Muscle of leg (tissue), 11 donors: ENCODE measurements around the gene NRIP1. TPM values are rescaled to one million over a fixed set of nuclear protein-coding genes. Genes with fewer than 3 reads are reported as not detected.

ENCODE experiments used
- DNase-seq: peaks from one replicate; pipeline ENCODE4 v3.0.0; 2013
- H3K27ac ChIP-seq: one replicate; pipeline ENCODE4 v1.5.1; 2013; ENCODE audit warnings: mild to moderate bottlenecking, low read length, control low read depth
- H3K27me3 ChIP-seq: one replicate; pipeline ENCODE4 v1.6.1; 2013; ENCODE audit warnings: low read length; ENCODE audit not compliant: control insufficient read depth, insufficient read depth
- H3K36me3 ChIP-seq: one replicate; pipeline ENCODE4 v1.6.1; 2013; ENCODE audit warnings: low read length; ENCODE audit not compliant: control insufficient read depth, insufficient read depth
- H3K4me1 ChIP-seq: one replicate; pipeline ENCODE4 v1.6.1; 2013; ENCODE audit warnings: low read length; ENCODE audit not compliant: control insufficient read depth, insufficient read depth
- H3K4me3 ChIP-seq: one replicate; pipeline ENCODE4 v1.5.1; 2013; ENCODE audit warnings: low read length, control low read depth
- H3K9me3 ChIP-seq: replicated peaks from 2 replicates; pipeline ENCODE4 v1.6.1; 2013; ENCODE audit warnings: low read depth, low read length; ENCODE audit not compliant: control insufficient read depth
- WGBS: methylation state at CpG from one replicate; pipeline ENCODE4 v1.1.5; 2013; ENCODE audit warnings: missing lambda C conversion rate; ENCODE audit not compliant: insufficient coverage; 5-methylcytosine and 5-hydroxymethylcytosine counted together
- polyA plus RNA-seq, 8 donors: library from polyadenylated mRNA; unstranded; fragments of 120-200 nt; gene quantifications; one replicate each; pipeline versions ENCODE4 v1.2.1 to v1.2.3, GENCODE V29; 2013; ENCODE audit warnings: inconsistent platforms in 1 of 8, low replicate concordance in 1 of 8; ENCODE audit not compliant: insufficient read length in 8 of 8, insufficient read depth in 1 of 8
- total RNA-seq: library from RNA; stranded (reverse); fragments of 120-200 nt; gene quantifications from one replicate; pipeline ENCODE4 v1.2.4, GENCODE V29; 2013

NRIP1 gene
- total and polyA plus RNA-seq, 9 donors, result 28.6 to 75.4 (median 39.2) TPM

DNA sequence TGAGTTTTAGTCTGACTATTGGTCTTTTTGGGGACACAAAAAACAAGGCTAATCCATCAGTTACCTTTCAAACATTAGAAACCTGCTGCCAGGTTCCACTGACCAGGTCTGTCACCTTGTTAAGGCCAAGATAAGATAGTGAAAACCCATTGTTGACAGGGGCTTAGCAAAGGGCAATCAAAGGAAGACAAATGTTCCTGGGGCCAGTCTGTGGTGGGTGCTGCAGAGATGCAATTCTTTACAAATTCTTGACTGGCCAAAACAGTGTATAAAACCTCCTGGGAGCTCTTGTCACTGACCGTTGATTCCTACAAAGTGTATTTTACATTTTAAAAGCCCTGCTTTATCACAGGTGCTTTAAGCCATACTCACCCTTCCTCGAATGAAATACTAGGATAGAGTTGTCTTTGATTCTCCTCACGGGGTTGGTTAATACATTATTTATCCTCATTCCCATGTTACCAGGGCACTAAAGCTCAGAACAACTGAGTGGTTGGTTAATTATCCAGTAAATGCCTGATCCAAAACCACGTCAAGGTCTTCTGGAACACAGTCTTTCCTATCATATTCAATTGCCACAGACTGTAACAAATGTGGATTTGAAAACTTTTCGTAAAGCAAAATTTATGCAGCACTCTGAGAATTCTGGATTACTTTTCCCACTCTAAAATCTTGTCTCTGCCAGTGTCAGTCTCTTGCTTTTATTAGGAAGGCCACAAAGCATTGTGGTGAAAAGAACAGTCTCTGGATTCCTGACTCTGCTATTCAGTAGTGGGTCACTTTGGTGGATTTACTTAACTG is 77.2 kb downstream of the NRIP1 start:
- Histone ChIP-seq H3K27me3 (no peaks in the 10 kb centered on the region), H3K36me3 (peaks cover 14% of the 10 kb centered on the region)
- WGBS, result 60% methylated on average over 1 of the region's 5 CpGs

GRCh38 chr21:14985306-14985705 is 79.5 kb downstream of the NRIP1 start:
- DNase-seq, result no peak
- no peaks in the 10 kb centered on the region for H3K27me3 ChIP-seq
- H3K4me1 ChIP-seq, result peaks cover 9% of the 10 kb centered on the region
- H3K27ac ChIP-seq, result no peak overlapping the region
- peaks cover 2% of the 10 kb centered on the region for H3K9me3 ChIP-seq
- H3K36me3 ChIP-seq, result peaks cover 10% of the 10 kb centered on the region
- WGBS, result no CpG with 5 or more reads among the region's 3 CpGs
- no peak overlapping the region for H3K4me3 ChIP-seq

More for the DNA sequence above, 77.2 kb downstream of the NRIP1 start:
- H3K27ac ChIP-seq, result no peak overlapping the region
- DNase-seq, result no peak
- H3K9me3 ChIP-seq, result peaks cover 2% of the 10 kb centered on the region
- H3K4me3 ChIP-seq, result no peak overlapping the region
- H3K4me1 ChIP-seq, result peaks cover 9% of the 10 kb centered on the region

- H3K36me3 ChIP-seq, result peaks cover 5% of the 10 kb centered on the region
- H3K4me1 ChIP-seq, result peaks cover 4% of the 10 kb centered on the region
- H3K27ac ChIP-seq, result no peak overlapping the region
- H3K9me3 ChIP-seq, result peaks cover 2% of the 10 kb centered on the region
- WGBS, result no CpG with 5 or more reads among the region's 3 CpGs
- no peak overlapping the region for H3K4me3 ChIP-seq
- DNase-seq, result no peak
- no peaks in the 10 kb centered on the region for H3K27me3 ChIP-seq
These were observed 82.5 kb downstream of the NRIP1 start for GRCh38 chr21:14982336-14982735.

DNA sequence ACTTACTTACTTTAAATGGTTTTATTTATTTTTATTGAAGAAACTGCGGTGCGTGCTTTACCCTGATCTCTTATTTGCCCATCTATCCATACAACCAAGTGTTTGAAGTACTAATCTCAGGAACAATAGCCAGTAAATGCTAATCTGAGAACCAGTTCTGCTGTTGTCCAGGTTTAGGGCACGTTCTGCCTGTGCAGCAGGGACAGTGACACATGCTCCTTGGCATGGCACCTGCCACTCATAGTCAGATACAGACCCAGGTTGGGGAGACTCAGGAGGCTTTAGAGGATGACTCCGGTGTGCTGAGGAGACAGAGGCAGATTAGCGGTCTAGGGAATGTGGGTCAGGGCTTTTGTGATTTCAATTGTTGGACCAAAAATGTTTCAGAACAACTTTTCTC is 83.6 kb downstream of the NRIP1 start:
- Histone ChIP-seq H3K27me3 (no peaks in the 10 kb centered on the region), H3K9me3 (peaks cover 2% of the 10 kb centered on the region), H3K4me1 (peaks cover 4% of the 10 kb centered on the region), H3K27ac (no peak overlapping the region), H3K4me3 (no peak overlapping the region), H3K36me3 (peaks cover 2% of the 10 kb centered on the region)
- no peak for DNase-seq
- WGBS, result 80% methylated on average over 1 of the region's 5 CpGs

GRCh38 chr21:14979264-14979663 is 85.5 kb downstream of the NRIP1 start:
- no peak for DNase-seq
- Histone ChIP-seq H3K27me3 (no peaks in the 10 kb centered on the region), H3K4me3 (no peak overlapping the region), H3K9me3 (peaks cover 2% of the 10 kb centered on the region), H3K4me1 (peaks cover 4% of the 10 kb centered on the region), H3K36me3 (peaks cover 4% of the 10 kb centered on the region), H3K27ac (no peak overlapping the region)

DNA sequence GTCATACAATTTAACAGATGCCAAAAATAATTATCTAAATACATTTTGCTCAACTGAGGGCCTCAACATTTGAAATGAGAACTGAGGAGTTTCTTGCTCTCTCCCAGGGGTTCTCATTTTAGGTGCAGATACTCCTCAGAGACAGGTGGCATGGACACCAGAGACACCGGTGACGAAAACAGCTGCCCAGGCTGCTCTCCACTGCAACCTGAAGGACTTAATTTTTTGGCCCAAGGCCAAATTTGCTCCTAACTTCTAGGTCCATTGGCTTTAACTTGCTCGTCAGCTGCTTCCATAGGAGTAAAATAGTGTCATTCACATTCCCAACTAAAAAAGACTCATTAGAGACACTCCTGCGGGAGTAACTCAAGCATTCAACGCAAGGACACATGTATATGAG is 87.0 kb downstream of the NRIP1 start:
- peak; percentile 70 for DNase-seq

DNA sequence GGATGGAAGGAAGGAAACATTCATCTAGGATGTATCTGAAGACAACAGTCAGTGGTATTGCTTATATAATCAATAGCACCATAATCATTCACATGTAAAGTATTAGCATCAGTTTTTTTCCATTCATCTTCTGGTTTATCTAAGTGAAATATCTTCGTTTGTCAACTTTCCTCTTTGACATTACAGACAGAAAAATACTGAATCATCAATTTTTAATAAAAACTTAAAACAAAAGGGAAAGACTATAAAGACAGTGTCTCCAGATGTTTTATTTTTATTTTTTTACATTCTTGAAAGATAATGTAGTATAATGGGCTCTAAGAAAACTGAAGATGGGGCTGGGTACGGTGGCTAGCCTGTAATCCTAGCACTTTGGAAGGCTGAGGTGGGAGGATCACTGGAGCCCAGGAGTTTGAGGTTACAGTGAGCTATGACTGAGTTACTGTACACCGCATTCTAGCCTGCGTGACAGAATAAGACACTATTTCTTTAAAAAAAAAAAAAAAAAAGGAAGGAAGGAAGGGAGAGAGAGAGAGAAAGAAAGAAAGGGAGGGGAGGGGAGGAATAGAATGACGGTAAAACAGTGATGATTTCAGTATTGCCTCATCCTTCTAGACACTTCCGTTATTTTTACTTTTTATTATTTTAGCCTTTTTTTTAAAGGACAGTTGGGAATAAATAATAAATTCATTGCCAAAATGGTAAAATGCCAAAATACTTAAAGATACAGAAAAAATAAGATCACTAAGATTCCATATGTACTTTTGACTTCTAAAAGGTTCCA is 89.5 kb downstream of the NRIP1 start:
- 80% methylated on average over 1 of the region's 6 CpGs for WGBS
- peak; percentile 53 for DNase-seq

More for the DNA sequence above, 87.0 kb downstream of the NRIP1 start:
- H3K4me3 ChIP-seq, result no peak overlapping the region
- no peaks in the 10 kb centered on the region for H3K27me3 ChIP-seq
- 60% methylated on average over 2 of the region's 5 CpGs for WGBS
- H3K4me1 ChIP-seq, result peaks cover 4% of the 10 kb centered on the region
- H3K27ac ChIP-seq, result peak overlapping the region; percentile 6
- peaks cover 3% of the 10 kb centered on the region for H3K36me3 ChIP-seq
- no peaks in the 10 kb centered on the region for H3K9me3 ChIP-seq

GRCh38 chr21:14972678-14973077 is 92.1 kb downstream of the NRIP1 start:
- no peaks in the 10 kb centered on the region for H3K4me1 ChIP-seq
- no peaks in the 10 kb centered on the region for H3K9me3 ChIP-seq
- no peaks in the 10 kb centered on the region for H3K27me3 ChIP-seq
- H3K36me3 ChIP-seq, result peaks cover 7% of the 10 kb centered on the region
- H3K27ac ChIP-seq, result no peak overlapping the region
- DNase-seq, result no peak
- H3K4me3 ChIP-seq, result no peak overlapping the region
- WGBS, result 96% methylated on average over 5 of the region's 6 CpGs

More for the DNA sequence above, 89.5 kb downstream of the NRIP1 start:
- Histone ChIP-seq H3K27me3 (no peaks in the 10 kb centered on the region), H3K4me1 (peaks cover 4% of the 10 kb centered on the region), H3K27ac (peak overlapping the region; percentile 40), H3K9me3 (no peaks in the 10 kb centered on the region), H3K36me3 (peaks cover 3% of the 10 kb centered on the region), H3K4me3 (no peak overlapping the region)

GRCh38 chr21:14968821-14969220 is 96.0 kb downstream of the NRIP1 start:
- Histone ChIP-seq H3K9me3 (no peaks in the 10 kb centered on the region), H3K4me1 (no peaks in the 10 kb centered on the region), H3K27me3 (no peaks in the 10 kb centered on the region), H3K4me3 (no peak overlapping the region), H3K36me3 (peaks cover 32% of the 10 kb centered on the region), H3K27ac (no peak overlapping the region)
- WGBS, result no CpG with 5 or more reads among the region's 1 CpG
- DNase-seq, result no peak

- no CpG with 5 or more reads among the region's 5 CpGs for WGBS
- Histone ChIP-seq H3K4me1 (no peaks in the 10 kb centered on the region), H3K36me3 (peaks cover 32% of the 10 kb centered on the region), H3K27ac (no peak overlapping the region), H3K9me3 (no peaks in the 10 kb centered on the region), H3K27me3 (no peaks in the 10 kb centered on the region), H3K4me3 (no peak overlapping the region)
- no peak for DNase-seq
These were observed 96.8 kb downstream of the NRIP1 start for GRCh38 chr21:14968029-14968428.
